Measurements from ENCODE around the gene RECQL. TPM values are rescaled to one million over a fixed set of nuclear protein-coding genes. Genes with fewer than 3 reads are reported as not detected.

The RECQL gene
- total and polyA plus RNA-seq, 9 of the 15 experiments (the other 6 are each of a cell fraction or from before 2014, with no cell fraction given): 22.2 to 44.7 (median 28.5) TPM

GRCh38 chr12:21528953-21529352, 27.5 kb upstream of the RECQL start:
- DNase-seq (ENCODE audit: extremely low read depth in 1 of 4, low spot score in 3 of 4) (no peak), ATAC-seq (no peak), FAIRE-seq (no peak)
- ChIA-PET POLR2A (no interaction called here), CTCF (ENCODE audit: low intra/inter-chr PET ratio) (no interaction called here)
- H3K9ac ChIP-seq (ENCODE audit: insufficient read depth in 1 of 2, low read depth in 2 of 2, low read length in 2 of 2): no peak overlapping the region
- in situ Hi-C loops (cut with MboI): no loop called here
- H3K9me3 ChIP-seq (replicated peaks; ENCODE audit: control insufficient read depth, insufficient read depth, low read depth, low read length): no peaks in the 10 kb centered on the region
- no peak overlapping the region for H2AFZ ChIP-seq (ENCODE audit: low read depth, low read length)
- H3K36me3 ChIP-seq (ENCODE audit: control insufficient read depth, insufficient read depth, low read length): no peaks in the 10 kb centered on the region
- TF ChIP-seq, protein P1, sequence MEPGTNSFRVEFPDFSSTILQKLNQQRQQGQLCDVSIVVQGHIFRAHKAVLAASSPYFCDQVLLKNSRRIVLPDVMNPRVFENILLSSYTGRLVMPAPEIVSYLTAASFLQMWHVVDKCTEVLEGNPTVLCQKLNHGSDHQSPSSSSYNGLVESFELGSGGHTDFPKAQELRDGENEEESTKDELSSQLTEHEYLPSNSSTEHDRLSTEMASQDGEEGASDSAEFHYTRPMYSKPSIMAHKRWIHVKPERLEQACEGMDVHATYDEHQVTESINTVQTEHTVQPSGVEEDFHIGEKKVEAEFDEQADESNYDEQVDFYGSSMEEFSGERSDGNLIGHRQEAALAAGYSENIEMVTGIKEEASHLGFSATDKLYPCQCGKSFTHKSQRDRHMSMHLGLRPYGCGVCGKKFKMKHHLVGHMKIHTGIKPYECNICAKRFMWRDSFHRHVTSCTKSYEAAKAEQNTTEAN (CRISPR knock-in tag; IDR thresholded peaks at IDR 0.05): no peak
- no peak for TF ChIP-seq LEF1 (IDR thresholded peaks at IDR 0.05)
- no peak for TF ChIP-seq TAL1 (IDR thresholded peaks at IDR 0.05)
- TF ChIP-seq ZBED1 (IDR thresholded peaks at IDR 0.05): no peak
- TF ChIP-seq U2AF1 (optimal IDR thresholded peaks at IDR 0.05; ENCODE audit: low read depth, low read length): no peak
- TF ChIP-seq ZNF584 (CRISPR knock-in tag; IDR thresholded peaks at IDR 0.05; ENCODE audit: low read depth): no peak
- TF ChIP-seq ZSCAN29 (IDR thresholded peaks at IDR 0.05): no peak
- TF ChIP-seq E2F3 (CRISPR knock-in tag; IDR thresholded peaks at IDR 0.05): no peak
- no peak for TF ChIP-seq KLF16 (IDR thresholded peaks at IDR 0.05)
- TF ChIP-seq MEF2D (tag; conservative IDR thresholded peaks at IDR 0.05; ENCODE audit: low read depth): no peak
- TF ChIP-seq ZNF644 (tag; IDR thresholded peaks at IDR 0.05; ENCODE audit: low read depth): no peak
- TF ChIP-seq, protein P2, sequence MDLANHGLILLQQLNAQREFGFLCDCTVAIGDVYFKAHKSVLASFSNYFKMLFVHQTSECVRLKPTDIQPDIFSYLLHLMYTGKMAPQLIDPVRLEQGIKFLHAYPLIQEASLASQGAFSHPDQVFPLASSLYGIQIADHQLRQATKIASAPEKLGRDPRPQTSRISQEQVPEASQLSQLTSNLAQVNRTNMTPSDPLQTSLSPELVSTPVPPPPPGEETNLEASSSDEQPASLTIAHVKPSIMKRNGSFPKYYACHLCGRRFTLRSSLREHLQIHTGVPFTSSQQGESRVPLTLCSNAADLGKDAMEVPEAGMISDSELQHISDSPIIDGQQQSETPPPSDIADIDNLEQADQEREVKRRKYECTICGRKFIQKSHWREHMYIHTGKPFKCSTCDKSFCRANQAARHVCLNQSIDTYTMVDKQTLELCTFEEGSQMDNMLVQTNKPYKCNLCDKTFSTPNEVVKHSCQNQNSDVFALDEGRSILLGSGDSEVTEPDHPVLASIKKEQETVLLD (IDR thresholded peaks at IDR 0.05): no peak
- no peak for TF ChIP-seq CEBPG (CRISPR knock-in tag; IDR thresholded peaks at IDR 0.05)
- no peak for TF ChIP-seq CEBPG (tag; conservative IDR thresholded peaks at IDR 0.05 in 1 of 2, IDR thresholded peaks at IDR 0.05 in 1 of 2)
- TF ChIP-seq ZNF764 (CRISPR knock-in tag; IDR thresholded peaks at IDR 0.05; ENCODE audit: low read depth): no peak
- no peak for TF ChIP-seq HDAC3 (IDR thresholded peaks at IDR 0.05; ENCODE audit: borderline replicate concordance, partially characterized antibody)
- TF ChIP-seq, protein P3, sequence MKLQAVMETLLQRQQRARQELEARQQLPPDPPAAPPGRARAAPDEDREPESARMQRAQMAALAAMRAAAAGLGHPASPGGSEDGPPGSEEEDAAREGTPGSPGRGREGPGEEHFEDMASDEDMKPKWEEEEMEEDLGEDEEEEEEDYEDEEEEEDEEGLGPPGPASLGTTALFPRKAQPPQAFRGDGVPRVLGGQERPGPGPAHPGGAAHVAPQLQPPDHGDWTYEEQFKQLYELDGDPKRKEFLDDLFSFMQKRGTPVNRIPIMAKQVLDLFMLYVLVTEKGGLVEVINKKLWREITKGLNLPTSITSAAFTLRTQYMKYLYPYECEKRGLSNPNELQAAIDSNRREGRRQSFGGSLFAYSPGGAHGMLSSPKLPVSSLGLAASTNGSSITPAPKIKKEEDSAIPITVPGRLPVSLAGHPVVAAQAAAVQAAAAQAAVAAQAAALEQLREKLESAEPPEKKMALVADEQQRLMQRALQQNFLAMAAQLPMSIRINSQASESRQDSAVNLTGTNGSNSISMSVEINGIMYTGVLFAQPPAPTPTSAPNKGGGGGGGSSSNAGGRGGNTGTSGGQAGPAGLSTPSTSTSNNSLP (IDR thresholded peaks at IDR 0.05; ENCODE audit: borderline replicate concordance, low read depth, low read length): no peak
- no peak for TF ChIP-seq CHD2 (IDR thresholded peaks at IDR 0.05; ENCODE audit: low read depth, low read length)
- TF ChIP-seq HSF4 (CRISPR knock-in tag; IDR thresholded peaks at IDR 0.05; ENCODE audit: borderline replicate concordance): no peak
- intact Hi-C loops (cut with micrococcal nuclease): no loop called here
- peaks cover 4 to 13% of the 10 kb centered on the region in 2 experiments; a peak in 3 of 5 replicates for H3K27me3 ChIP-seq (ENCODE audit: control insufficient read depth in 2 of 2, insufficient read depth in 2 of 2, low read length in 2 of 2)
- WGBS (ENCODE audit: insufficient coverage, low coverage, missing lambda C conversion rate): 0% methylated on average over 4 of the region's 5 CpGs
- no peak overlapping the region for H3K4me3 ChIP-seq
- H3K4me1 ChIP-seq (replicated peaks in 1 of 2; ENCODE audit: control insufficient read depth in 2 of 2, insufficient read depth in 2 of 2, low read length in 2 of 2): peaks cover 0 to 8% of the 10 kb centered on the region in 2 experiments; a peak in 2 of 5 replicates
- H4K20me1 ChIP-seq (replicated peaks; ENCODE audit: control insufficient read depth, insufficient read depth, low read length): no peaks in the 10 kb centered on the region
- no peaks in the 10 kb centered on the region for H3K9me1 ChIP-seq (ENCODE audit: control insufficient read depth, insufficient read depth, low read length)
- no TSS peak for BruUV-seq (replicated peaks)
- H3K27ac ChIP-seq (ENCODE audit: extremely low read depth, low read depth, low read length): no peak overlapping the region
- H3K79me2 ChIP-seq (ENCODE audit: control insufficient read depth, insufficient read depth, low read length): no peaks in the 10 kb centered on the region
- H3K4me2 ChIP-seq (ENCODE audit: insufficient read depth, low read length): no peak overlapping the region
